ENCODE data around the gene TIMM13. TPM values are rescaled to one million over a fixed set of nuclear protein-coding genes. Genes with fewer than 3 reads are reported as not detected.

The TIMM13 gene
- 132 and 139 TPM in 2 replicates for total RNA-seq (ENCODE audit: low replicate concordance)
- long read RNA-seq, transcript TIMM13-201 (3 exons, 1,973 nt), result major isoform, 31 of 35 reads
- long read RNA-seq, partial matches to known transcripts, result 1 of 35 reads
- long read RNA-seq, other reads (novel, unspliced or antisense), result 3 of 35 reads

DNA sequence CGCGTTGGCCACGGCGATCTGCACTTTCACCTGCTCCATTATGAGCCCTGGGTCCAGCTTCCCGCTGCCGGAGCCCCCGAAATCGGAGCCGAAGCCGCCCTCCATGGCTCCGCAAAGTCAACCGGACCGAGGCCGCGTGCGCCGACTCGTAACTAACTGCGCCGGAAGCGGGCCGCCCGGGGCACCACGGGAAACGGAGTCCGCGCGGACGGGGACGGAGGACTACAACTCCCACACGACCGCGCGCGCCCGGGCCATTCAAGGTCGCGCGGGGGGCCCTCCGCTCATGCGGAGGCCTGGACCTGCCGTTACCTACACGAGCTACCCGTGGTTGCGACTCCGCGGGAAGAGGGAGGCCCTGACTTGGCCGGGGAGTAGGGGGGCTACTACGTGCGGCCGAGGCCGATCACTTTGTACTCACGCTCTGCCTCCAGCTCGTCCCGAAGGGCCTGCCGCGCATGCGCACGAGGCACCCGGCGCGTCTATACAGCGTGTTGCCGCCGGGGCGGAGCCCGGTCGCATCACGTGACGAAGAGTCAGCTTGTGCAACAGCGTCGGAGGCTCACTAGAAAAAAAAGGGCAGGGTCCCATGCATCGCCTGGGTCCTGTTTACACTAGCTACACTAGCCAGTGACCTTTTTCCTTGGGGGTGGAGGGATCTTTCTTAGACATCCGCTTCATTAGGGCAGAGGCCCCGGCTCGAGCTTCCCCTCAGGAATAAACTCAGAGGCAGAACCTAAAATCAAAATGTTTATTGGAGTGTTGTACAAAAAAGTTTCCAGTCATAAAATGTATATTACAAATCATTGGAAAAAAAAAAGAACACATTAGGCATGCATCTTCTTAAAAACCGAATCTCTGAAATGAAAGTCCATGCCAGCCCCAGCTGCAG, at the start of gene TIMM13:
TIMM13 (minus strand) TSS at position 158 of the 892 bp plus-strand sequence; CDS start at position 105, 53 bp downstream.
- Mint-ChIP-seq H3K9me3 (no peaks in the 10 kb centered on the region), H3K4me1 (ENCODE audit: unreplicated experiment) (peaks cover 7% of the 10 kb centered on the region), H3K36me3 (peaks cover 4% of the 10 kb centered on the region), H3K4me3 (peak within 1 kb of the TSS; percentile 97), H3K27ac (peak within 1 kb of the TSS; percentile 99), H3K27me3 (no peaks in the 10 kb centered on the region)
- TF ChIP-seq, protein P1, sequence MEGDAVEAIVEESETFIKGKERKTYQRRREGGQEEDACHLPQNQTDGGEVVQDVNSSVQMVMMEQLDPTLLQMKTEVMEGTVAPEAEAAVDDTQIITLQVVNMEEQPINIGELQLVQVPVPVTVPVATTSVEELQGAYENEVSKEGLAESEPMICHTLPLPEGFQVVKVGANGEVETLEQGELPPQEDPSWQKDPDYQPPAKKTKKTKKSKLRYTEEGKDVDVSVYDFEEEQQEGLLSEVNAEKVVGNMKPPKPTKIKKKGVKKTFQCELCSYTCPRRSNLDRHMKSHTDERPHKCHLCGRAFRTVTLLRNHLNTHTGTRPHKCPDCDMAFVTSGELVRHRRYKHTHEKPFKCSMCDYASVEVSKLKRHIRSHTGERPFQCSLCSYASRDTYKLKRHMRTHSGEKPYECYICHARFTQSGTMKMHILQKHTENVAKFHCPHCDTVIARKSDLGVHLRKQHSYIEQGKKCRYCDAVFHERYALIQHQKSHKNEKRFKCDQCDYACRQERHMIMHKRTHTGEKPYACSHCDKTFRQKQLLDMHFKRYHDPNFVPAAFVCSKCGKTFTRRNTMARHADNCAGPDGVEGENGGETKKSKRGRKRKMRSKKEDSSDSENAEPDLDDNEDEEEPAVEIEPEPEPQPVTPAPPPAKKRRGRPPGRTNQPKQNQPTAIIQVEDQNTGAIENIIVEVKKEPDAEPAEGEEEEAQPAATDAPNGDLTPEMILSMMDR (conservative IDR thresholded peaks at IDR 0.05), result no peak
- DNase-seq (ENCODE audit: extremely low spot score, unreplicated experiment), result peak; percentile 99

DNA sequence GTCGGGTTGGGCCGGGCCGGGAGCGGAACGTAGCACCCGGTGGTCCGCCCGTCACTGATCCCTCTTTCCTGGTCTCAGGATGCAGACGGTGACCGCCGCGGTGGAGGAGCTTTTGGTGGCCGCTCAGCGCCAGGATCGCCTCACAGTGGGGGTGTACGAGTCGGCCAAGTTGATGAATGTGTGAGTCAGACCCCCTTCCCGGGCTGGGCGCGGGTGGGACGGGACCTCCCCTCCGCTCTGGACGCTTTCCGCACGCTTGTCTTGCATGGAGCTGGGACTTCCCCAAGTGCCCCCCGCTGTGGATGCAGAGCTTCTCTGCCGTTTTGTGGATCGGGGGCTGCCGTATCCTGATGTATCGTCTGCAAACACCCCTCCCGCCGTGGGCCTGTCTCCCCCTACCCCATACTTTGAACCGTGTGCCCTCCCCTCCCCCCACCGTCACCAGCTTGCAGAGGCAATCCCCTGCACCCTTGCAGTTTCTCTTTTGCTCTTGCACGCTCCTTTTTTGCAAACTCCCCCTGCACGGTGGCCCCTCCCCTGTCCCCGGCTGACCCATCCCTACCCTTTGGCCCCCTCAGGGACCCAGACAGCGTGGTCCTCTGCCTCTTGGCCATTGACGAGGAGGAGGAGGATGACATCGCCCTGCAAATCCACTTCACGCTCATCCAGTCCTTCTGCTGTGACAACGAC, 49.2 kb upstream of the TIMM13 start:
- DNase-seq (ENCODE audit: extremely low spot score, unreplicated experiment), result no peak
- H3K4me1 Mint-ChIP-seq (ENCODE audit: unreplicated experiment), result peaks cover 14% of the 10 kb centered on the region
- H3K27ac Mint-ChIP-seq, result peak overlapping the region; percentile 97
- H3K9me3 Mint-ChIP-seq, result no peaks in the 10 kb centered on the region
- H3K36me3 Mint-ChIP-seq, result no peaks in the 10 kb centered on the region
- TF ChIP-seq, protein P1 (conservative IDR thresholded peaks at IDR 0.05), result no peak
- H3K27me3 Mint-ChIP-seq, result peaks cover 43% of the 10 kb centered on the region
- peak overlapping the region; percentile 97 for H3K4me3 Mint-ChIP-seq

DNA sequence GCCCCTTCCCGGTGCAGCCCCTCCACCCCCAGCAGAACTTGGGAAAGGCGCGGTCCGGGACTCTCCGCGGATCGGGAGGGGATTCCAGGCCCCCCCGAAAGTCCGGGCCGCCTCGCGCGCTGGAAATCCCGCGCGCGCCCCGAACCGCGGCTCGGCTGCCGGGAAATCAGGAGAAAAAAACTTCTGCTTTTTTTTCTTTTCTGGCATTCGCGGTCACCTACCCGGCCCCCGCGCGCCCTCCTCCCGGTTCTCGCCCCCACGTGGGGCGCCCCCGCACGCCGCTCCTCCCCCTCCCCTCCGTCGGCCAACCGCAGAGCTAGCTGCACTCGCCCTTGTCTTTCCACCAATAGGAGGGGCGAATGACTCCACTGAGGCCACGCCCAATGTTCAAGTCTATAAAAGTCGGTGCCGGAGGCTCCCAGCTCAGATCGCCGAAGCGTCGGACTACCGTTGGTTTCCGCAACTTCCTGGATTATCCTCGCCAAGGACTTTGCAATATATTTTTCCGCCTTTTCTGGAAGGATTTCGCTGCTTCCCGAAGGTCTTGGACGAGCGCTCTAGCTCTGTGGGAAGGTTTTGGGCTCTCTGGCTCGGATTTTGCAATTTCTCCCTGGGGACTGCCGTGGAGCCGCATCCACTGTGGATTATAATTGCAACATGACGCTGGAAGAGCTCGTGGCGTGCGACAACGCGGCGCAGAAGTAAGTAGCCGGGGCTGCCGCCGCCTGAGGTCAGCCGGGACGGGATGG, 48.5 kb upstream of the TIMM13 start, which contains the start of gene GADD45B:
GADD45B (plus strand) TSS at position 426 of the 749 bp plus-strand sequence; CDS start at position 658, 232 bp downstream.
- H3K27me3 Mint-ChIP-seq, result peaks cover 38% of the 10 kb centered on the region
- peak within 1 kb of the TSS; percentile 97 for H3K27ac Mint-ChIP-seq
- TF ChIP-seq, protein P1 (conservative IDR thresholded peaks at IDR 0.05), result no peak
- H3K36me3 Mint-ChIP-seq, result no peaks in the 10 kb centered on the region
- H3K4me3 Mint-ChIP-seq, result peak within 1 kb of the TSS; percentile 97
- peak; percentile 98 for DNase-seq (ENCODE audit: extremely low spot score, unreplicated experiment)
- peaks cover 14% of the 10 kb centered on the region for H3K4me1 Mint-ChIP-seq (ENCODE audit: unreplicated experiment)
- no peaks in the 10 kb centered on the region for H3K9me3 Mint-ChIP-seq

DNA sequence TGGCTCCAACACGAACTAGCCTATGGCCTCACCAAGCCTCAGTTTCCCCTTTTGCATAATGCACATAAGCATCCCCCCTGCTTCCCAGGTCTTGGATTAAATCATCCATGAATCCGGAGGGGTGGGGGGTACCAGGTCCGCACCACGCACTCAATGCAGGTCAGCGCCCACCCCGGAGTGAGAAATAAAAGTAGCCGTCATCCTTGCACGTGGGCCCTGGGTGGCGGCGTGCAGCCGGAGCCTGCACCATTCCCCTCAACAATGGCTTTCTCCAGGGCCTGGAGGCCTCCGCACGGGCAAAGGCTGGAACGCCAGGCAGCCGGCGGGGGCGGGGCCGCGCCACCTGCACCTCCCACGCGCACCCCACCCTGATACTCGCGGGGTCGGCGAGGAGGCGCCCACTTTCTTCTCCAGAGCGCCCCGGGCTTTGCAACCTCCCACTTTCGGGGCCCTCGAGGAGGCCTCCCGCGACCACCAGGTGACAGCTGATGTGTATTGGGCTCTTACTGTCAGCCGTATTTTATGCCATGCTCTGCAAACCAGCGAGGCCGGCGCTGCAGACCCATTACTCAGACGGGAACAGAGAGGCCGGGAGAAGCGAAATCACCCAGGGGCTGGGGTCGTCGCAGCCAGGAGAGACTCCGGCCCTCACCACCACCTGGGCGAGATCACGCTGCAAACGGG, 47.8 kb upstream of the TIMM13 start:
- Mint-ChIP-seq H3K4me1 (ENCODE audit: unreplicated experiment) (peaks cover 14% of the 10 kb centered on the region), H3K36me3 (no peaks in the 10 kb centered on the region), H3K27me3 (peaks cover 32% of the 10 kb centered on the region), H3K4me3 (peak overlapping the region; percentile 82), H3K9me3 (no peaks in the 10 kb centered on the region), H3K27ac (peak overlapping the region; percentile 69)
- DNase-seq (ENCODE audit: extremely low spot score, unreplicated experiment), result no peak
- TF ChIP-seq, protein P1 (conservative IDR thresholded peaks at IDR 0.05), result no peak
